HCT116 (cell line): ENCODE results near the gene CENPP. TPM values are rescaled to one million over a fixed set of nuclear protein-coding genes. Genes with fewer than 3 reads are reported as not detected.

Source experiments
- ATAC-seq: fragments of 200-7000 bp; cut with Tn5 transposase; 2 replicates; pipeline ENCODE4 v1.9.1; 2020; ENCODE audit warnings: mild to moderate bottlenecking, moderate library complexity
- BruUV-seq: library from RNA; stranded (reverse); fragments of 400-500 nt; replicated peaks from 2 replicates; lab custom pipeline; 2021; lab: Mats Ljungman, UMichigan
- CTCF ChIA-PET: fragments of 300-600 bp; sonication (Branson Sonifier 250); formaldehyde crosslinking; loops from one replicate; lab custom pipeline; 2021; ENCODE audit warnings: antibody characterized with exemption; lab: Charles Lee
- POLR2A ChIA-PET: fragments of 300-600, 350-600 bp; sonication (Branson Sonifier 250); formaldehyde crosslinking; loops from one replicate; lab custom pipeline; 2021; ENCODE audit warnings: antibody characterized with exemption; lab: Charles Lee
- RAD21 ChIA-PET, 2 experiments: fragments of 300-600 bp; sonication (Branson Sonifier 250); formaldehyde crosslinking; loops; one replicate each; lab custom pipeline; 2023; ENCODE audit warnings: low total read pairs in 2 of 2; ENCODE audit not compliant: uncharacterized antibody in 2 of 2, unreplicated experiment in 2 of 2, low non-redundant PET in 1 of 2; lab: Charles Lee
- DNase-seq: peaks from one replicate; pipeline ENCODE4 v3.0.0-alpha.2; 2010; ENCODE audit warnings: low read depth, low spot score
- H2AFZ ChIP-seq: fragments of 200-600 bp; shearing (Covaris generic), sonication (generic); 2 replicates; pipeline ENCODE4 v1.6.1; 2017; ENCODE audit warnings: low read depth, mixed run types, mixed read lengths, antibody characterized with exemption, low read length; ENCODE audit not compliant: poor library complexity, severe bottlenecking
- H3K27ac ChIP-seq: 2 replicates; pipeline ENCODE4 v1.5.1; 2012; ENCODE audit warnings: low read depth, low read length
- H3K27me3 ChIP-seq: fragments of 200-600 bp; sonication (generic); 2 replicates; pipeline ENCODE4 v1.6.1; 2016; ENCODE audit warnings: mixed run types, low read length, mixed read lengths; ENCODE audit not compliant: insufficient read depth
- H3K36me3 ChIP-seq, 2 experiments: fragments of 200-500 bp in 1 of 2; fragments of 200-600 bp in 1 of 2; sonication (Bioruptor generic) in 1 of 2; sonication (generic) in 1 of 2; 2 replicates each; pipeline versions ENCODE4 v1.5.1 to v1.6.1; 2014 to 2016; ENCODE audit warnings: low read length in 2 of 2, inconsistent platforms in 1 of 2, mixed read lengths in 1 of 2, mixed run types in 1 of 2; ENCODE audit not compliant: insufficient read depth in 2 of 2, control insufficient read depth in 1 of 2
- H3K4me1 ChIP-seq, 2 experiments: fragments of 200-600 bp in 1 of 2; sonication (generic) in 1 of 2; 2 replicates each; pipeline versions ENCODE4 v1.5.1 to v1.6.1; 2012 to 2017; ENCODE audit warnings: low read length in 2 of 2, inconsistent platforms in 1 of 2, mild to moderate bottlenecking in 1 of 2, mixed read lengths in 1 of 2, mixed run types in 1 of 2, moderate library complexity in 1 of 2; ENCODE audit not compliant: insufficient read depth in 2 of 2, control insufficient read depth in 1 of 2
- H3K4me2 ChIP-seq: fragments of 200-600 bp; sonication (generic); 2 replicates; pipeline ENCODE4 v1.6.1; 2017; ENCODE audit warnings: mixed run types, low read length, mixed read lengths
- H3K4me3 ChIP-seq, 2 experiments: fragments of 200-600 bp in 1 of 2; sonication (generic) in 1 of 2; replicated peaks in 1 of 2; 2 replicates each; pipeline ENCODE4 v1.5.1; 2011 to 2016; ENCODE audit warnings: low read length in 2 of 2, control low read depth in 1 of 2, low read depth in 1 of 2, mild to moderate bottlenecking in 1 of 2, mixed read lengths in 1 of 2, mixed run types in 1 of 2
- H3K79me2 ChIP-seq: fragments of 200-600 bp; sonication (generic); 2 replicates; pipeline ENCODE4 v1.6.1; 2017; ENCODE audit warnings: mild to moderate bottlenecking, mixed run types, low read length, moderate library complexity, mixed read lengths; ENCODE audit not compliant: insufficient read depth
- H3K9ac ChIP-seq: fragments of 200-600 bp; sonication (generic); 2 replicates; pipeline ENCODE4 v1.6.1; 2016; ENCODE audit warnings: low read length, mixed read lengths
- H3K9me2 ChIP-seq: fragments of 200-600 bp; sonication (generic), shearing (Covaris generic); 2 replicates; pipeline ENCODE4 v1.6.1; 2017; ENCODE audit warnings: mixed run types, mild to moderate bottlenecking, moderate library complexity; ENCODE audit not compliant: insufficient read depth
- H3K9me3 ChIP-seq, 2 experiments: fragments of 200-500 bp in 1 of 2; fragments of 200-600 bp in 1 of 2; sonication (Bioruptor generic) in 1 of 2; sonication (generic) in 1 of 2; 2 replicates each; pipeline ENCODE4 v1.6.1; 2014 to 2017; ENCODE audit warnings: low read length in 2 of 2, mixed read lengths in 2 of 2, inconsistent platforms in 1 of 2, low read depth in 1 of 2, mild to moderate bottlenecking in 1 of 2, mixed run types in 1 of 2, moderate library complexity in 1 of 2; ENCODE audit not compliant: control insufficient read depth in 1 of 2, insufficient read depth in 1 of 2
- H4K20me1 ChIP-seq: fragments of 200-600 bp; sonication (generic), shearing (Covaris generic); 2 replicates; pipeline ENCODE4 v1.6.1; 2017; ENCODE audit warnings: mixed run types, mild to moderate bottlenecking, moderate library complexity; ENCODE audit not compliant: insufficient read depth
- EGR1 ChIP-seq: IDR thresholded peaks from 2 replicates; pipeline ENCODE4 v1.6.1; 2012; ENCODE audit warnings: low read depth
- RAD21 ChIP-seq: IDR thresholded peaks from 2 replicates; pipeline ENCODE4 v1.6.1; 2012; ENCODE audit warnings: low read depth, mild to moderate bottlenecking
- SP1 ChIP-seq: IDR thresholded peaks from 2 replicates; pipeline ENCODE4 v1.6.1; 2012; ENCODE audit warnings: low read depth
- SRF ChIP-seq: IDR thresholded peaks from 2 replicates; pipeline ENCODE4 v1.6.1; 2012; ENCODE audit warnings: low read depth
- TCF7L2 ChIP-seq: IDR thresholded peaks from 2 replicates; pipeline ENCODE4 v1.7.0; 2011; ENCODE audit warnings: borderline replicate concordance, inconsistent platforms; ENCODE audit not compliant: insufficient read depth, insufficient read length; ENCODE audit errors: extremely low read depth
- YY1 ChIP-seq: IDR thresholded peaks from 2 replicates; pipeline ENCODE4 v1.6.1; 2011; ENCODE audit warnings: low read length, low read depth, moderate library complexity, mild to moderate bottlenecking; ENCODE audit not compliant: insufficient replicate concordance; ENCODE audit errors: extremely low read depth
- ZNF274 ChIP-seq: fragments of 200-500 bp; sonication (Bioruptor generic); IDR thresholded peaks from 2 replicates; pipeline ENCODE4 v1.6.1; 2014; ENCODE audit warnings: mild to moderate bottlenecking, low read depth, low read length, inconsistent platforms
- intact Hi-C: fragments of 100-400 bp; cut with micrococcal nuclease; formaldehyde crosslinking; loops from 2 replicates; pipeline ENCODE4 v1.10.0; 2022
- total RNA-seq: library from RNA; stranded (reverse); gene quantifications from one replicate; pipeline ENCODE4 v1.2.1, GENCODE V29; 2021; ENCODE audit not compliant: unreplicated experiment
- TF ChIP-seq, protein P1 (sequence below), 3 experiments: fragments of 200-600 bp in 1 of 3; sonication (generic) in 1 of 3; IDR thresholded peaks in 2 of 3; conservative IDR thresholded peaks in 1 of 3; 2 replicates each; pipeline ENCODE4 v1.5.1; 2012 to 2017; ENCODE audit warnings: low read depth in 2 of 3, low read length in 2 of 3, antibody characterized with exemption in 1 of 3, borderline replicate concordance in 1 of 3, control low read depth in 1 of 3, mild to moderate bottlenecking in 1 of 3, mixed read lengths in 1 of 3, mixed run types in 1 of 3, moderate library complexity in 1 of 3; ENCODE audit not compliant: insufficient read depth in 1 of 3

Gene CENPP
- total RNA-seq, 1 experiment from 2014 or later: 7.0 TPM

DNA sequence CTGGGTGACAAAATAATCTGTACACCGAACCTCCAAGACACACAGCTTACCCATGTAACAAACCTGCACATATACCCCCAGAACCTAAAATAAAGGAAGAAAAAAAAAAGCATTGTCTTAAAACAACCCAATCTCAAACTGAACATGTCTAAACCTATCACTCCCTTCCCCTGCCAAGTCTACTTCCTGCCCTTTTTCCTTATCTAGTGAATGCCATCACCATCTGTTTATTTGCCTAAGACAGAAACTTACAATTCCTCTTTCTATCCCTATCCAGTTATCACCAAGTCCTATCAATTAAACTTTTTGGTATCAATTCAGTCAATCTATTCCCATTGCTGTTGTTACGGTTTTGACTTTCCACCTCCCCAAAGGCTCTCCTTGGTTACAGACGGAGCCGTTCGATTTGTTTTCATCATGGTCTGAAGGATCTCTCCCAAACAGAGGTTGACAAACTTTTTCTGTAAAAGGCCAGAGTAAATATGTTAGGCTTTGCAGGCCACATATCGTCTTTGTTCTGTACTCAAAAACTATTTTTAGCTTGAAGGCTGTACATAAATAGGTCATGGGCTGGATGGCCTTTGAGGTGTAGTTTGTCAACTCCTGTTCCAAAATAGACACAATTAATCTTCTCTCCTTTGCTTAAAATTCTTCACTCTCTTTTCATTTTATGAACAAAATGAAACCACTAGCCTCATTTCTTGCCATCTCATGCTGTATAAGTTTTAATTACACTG is 12.7 kb upstream of the CENPP start:
- no peaks in the 10 kb centered on the region for H3K4me1 ChIP-seq
- H4K20me1 ChIP-seq: no peaks in the 10 kb centered on the region
- H3K27ac ChIP-seq: no peak overlapping the region
- H3K27me3 ChIP-seq: no peaks in the 10 kb centered on the region
- CTCF ChIA-PET: no interaction called here
- POLR2A ChIA-PET: no interaction called here
- no peak overlapping the region for H2AFZ ChIP-seq
- BruUV-seq: no TSS peak
- DNase-seq (no peak), ATAC-seq (no peak)
- peaks cover 20% of the 10 kb centered on the region for H3K79me2 ChIP-seq
- H3K9me2 ChIP-seq: no peaks in the 10 kb centered on the region
- peaks cover 51 to 63% of the 10 kb centered on the region in 2 experiments; a peak in 3 of 4 replicates for H3K36me3 ChIP-seq
- H3K9ac ChIP-seq: no peak overlapping the region
- intact Hi-C loops: no loop called here
- no peak overlapping the region for H3K4me2 ChIP-seq
- no peak overlapping the region for H3K4me3 ChIP-seq
- H3K9me3 ChIP-seq: no peaks in the 10 kb centered on the region
- RAD21 ChIA-PET: no interaction called here
- TF ChIP-seq EGR1: no peak
- no peak for TF ChIP-seq SRF
- no peak for TF ChIP-seq TCF7L2
- TF ChIP-seq, protein P1, sequence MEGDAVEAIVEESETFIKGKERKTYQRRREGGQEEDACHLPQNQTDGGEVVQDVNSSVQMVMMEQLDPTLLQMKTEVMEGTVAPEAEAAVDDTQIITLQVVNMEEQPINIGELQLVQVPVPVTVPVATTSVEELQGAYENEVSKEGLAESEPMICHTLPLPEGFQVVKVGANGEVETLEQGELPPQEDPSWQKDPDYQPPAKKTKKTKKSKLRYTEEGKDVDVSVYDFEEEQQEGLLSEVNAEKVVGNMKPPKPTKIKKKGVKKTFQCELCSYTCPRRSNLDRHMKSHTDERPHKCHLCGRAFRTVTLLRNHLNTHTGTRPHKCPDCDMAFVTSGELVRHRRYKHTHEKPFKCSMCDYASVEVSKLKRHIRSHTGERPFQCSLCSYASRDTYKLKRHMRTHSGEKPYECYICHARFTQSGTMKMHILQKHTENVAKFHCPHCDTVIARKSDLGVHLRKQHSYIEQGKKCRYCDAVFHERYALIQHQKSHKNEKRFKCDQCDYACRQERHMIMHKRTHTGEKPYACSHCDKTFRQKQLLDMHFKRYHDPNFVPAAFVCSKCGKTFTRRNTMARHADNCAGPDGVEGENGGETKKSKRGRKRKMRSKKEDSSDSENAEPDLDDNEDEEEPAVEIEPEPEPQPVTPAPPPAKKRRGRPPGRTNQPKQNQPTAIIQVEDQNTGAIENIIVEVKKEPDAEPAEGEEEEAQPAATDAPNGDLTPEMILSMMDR (IDR thresholded peaks at IDR 0.05 in 2 of 3, conservative IDR thresholded peaks at IDR 0.05 in 1 of 3; ENCODE audit: borderline replicate concordance in 1 of 3, insufficient read depth in 1 of 3, low read depth in 2 of 3, low read length in 2 of 3): no peak
- no peak for TF ChIP-seq RAD21
- TF ChIP-seq YY1: no peak

DNA sequence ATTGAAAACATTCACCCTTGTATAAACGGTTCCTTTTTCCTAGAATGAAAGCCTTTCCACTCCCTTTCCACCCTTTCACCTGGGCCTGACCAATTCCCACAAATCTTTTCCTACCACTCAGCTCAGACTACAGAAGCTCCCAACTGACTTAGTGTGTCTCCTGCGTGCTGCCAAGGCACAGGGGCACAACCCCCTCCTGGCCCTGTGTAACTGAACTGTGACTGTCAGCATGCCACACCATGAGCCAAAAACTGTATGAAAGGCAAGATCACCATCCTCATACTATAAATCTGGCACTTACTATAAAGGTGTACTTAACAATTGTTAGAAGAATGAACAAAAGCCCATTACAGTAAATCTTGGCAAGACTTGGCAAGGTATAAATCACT is 12.1 kb upstream of the CENPP start:
- Histone ChIP-seq H3K9ac (no peak overlapping the region), H3K27ac (no peak overlapping the region), H3K9me3 (no peaks in the 10 kb centered on the region), H4K20me1 (no peaks in the 10 kb centered on the region), H2AFZ (no peak overlapping the region), H3K4me1 (no peaks in the 10 kb centered on the region), H3K27me3 (no peaks in the 10 kb centered on the region), H3K9me2 (no peaks in the 10 kb centered on the region), H3K36me3 (peaks cover 51 to 62% of the 10 kb centered on the region in 2 experiments; a peak in 3 of 4 replicates), H3K4me3 (no peak overlapping the region), H3K4me2 (no peak overlapping the region), H3K79me2 (peaks cover 20% of the 10 kb centered on the region)
- intact Hi-C loops: no loop called here
- BruUV-seq: no TSS peak
- TF ChIP-seq SRF (no peak), ZNF274 (no peak), SP1 (no peak)
- POLR2A ChIA-PET: no interaction called here
- ATAC-seq (no peak), DNase-seq (no peak)
- CTCF ChIA-PET: no interaction called here
- RAD21 ChIA-PET: no interaction called here
